ENCODE data around the gene DAB2IP. TPM values are rescaled to one million over a fixed set of nuclear protein-coding genes. Genes with fewer than 3 reads are reported as not detected.

DAB2IP gene
- total and polyA plus RNA-seq, 4 donors: 2.3 to 13.1 (median 5.4) TPM

- H3K27me3 ChIP-seq (ENCODE audit: control insufficient read depth in 4 of 4, insufficient read depth in 4 of 4, low read length in 3 of 4): no peaks in the 10 kb centered on the region
- H3K36me3 ChIP-seq (ENCODE audit: control insufficient read depth in 4 of 4, insufficient read depth in 3 of 4, low read depth in 1 of 4, low read length in 3 of 4): no peaks in the 10 kb centered on the region
- no peak for DNase-seq (ENCODE audit: low spot score)
- WGBS: 88% methylated on average over 31 of the region's 31 CpGs
- H3K9me3 ChIP-seq (ENCODE audit: control insufficient read depth in 4 of 4, low read length in 3 of 4): no peaks in the 10 kb centered on the region
- TF ChIP-seq, protein P1, sequence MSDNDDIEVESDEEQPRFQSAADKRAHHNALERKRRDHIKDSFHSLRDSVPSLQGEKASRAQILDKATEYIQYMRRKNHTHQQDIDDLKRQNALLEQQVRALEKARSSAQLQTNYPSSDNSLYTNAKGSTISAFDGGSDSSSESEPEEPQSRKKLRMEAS (IDR thresholded peaks at IDR 0.05): no peak
- no peak for TF ChIP-seq ATF3 (IDR thresholded peaks at IDR 0.05)
- TF ChIP-seq GABPA (IDR thresholded peaks at IDR 0.05 in 1 of 2, conservative IDR thresholded peaks at IDR 0.05 in 1 of 2): no peak
- TF ChIP-seq JUND (IDR thresholded peaks at IDR 0.05): no peak
- TF ChIP-seq, protein P2, sequence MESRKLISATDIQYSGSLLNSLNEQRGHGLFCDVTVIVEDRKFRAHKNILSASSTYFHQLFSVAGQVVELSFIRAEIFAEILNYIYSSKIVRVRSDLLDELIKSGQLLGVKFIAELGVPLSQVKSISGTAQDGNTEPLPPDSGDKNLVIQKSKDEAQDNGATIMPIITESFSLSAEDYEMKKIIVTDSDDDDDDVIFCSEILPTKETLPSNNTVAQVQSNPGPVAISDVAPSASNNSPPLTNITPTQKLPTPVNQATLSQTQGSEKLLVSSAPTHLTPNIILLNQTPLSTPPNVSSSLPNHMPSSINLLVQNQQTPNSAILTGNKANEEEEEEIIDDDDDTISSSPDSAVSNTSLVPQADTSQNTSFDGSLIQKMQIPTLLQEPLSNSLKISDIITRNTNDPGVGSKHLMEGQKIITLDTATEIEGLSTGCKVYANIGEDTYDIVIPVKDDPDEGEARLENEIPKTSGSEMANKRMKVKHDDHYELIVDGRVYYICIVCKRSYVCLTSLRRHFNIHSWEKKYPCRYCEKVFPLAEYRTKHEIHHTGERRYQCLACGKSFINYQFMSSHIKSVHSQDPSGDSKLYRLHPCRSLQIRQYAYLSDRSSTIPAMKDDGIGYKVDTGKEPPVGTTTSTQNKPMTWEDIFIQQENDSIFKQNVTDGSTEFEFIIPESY (IDR thresholded peaks at IDR 0.05): no peak
- no peak for TF ChIP-seq TAF1 (conservative IDR thresholded peaks at IDR 0.05)
- TF ChIP-seq FOXA2 (IDR thresholded peaks at IDR 0.05): no peak
- no peak for TF ChIP-seq FOXA1 (IDR thresholded peaks at IDR 0.05)
- TF ChIP-seq NR2F2 (IDR thresholded peaks at IDR 0.05): no peak
- no peak for TF ChIP-seq HNF4G (IDR thresholded peaks at IDR 0.05)
- no peak for TF ChIP-seq REST (IDR thresholded peaks at IDR 0.05)
- no peak for TF ChIP-seq EGR1 (IDR thresholded peaks at IDR 0.05; ENCODE audit: low read depth in 2 of 2)
- TF ChIP-seq SP1 (IDR thresholded peaks at IDR 0.05): no peak
- TF ChIP-seq CTCF (IDR thresholded peaks at IDR 0.05; ENCODE audit: low read depth, low read length, missing input control): no peak
- no peak for TF ChIP-seq RXRA (IDR thresholded peaks at IDR 0.05)
- no peak for TF ChIP-seq HNF4A (conservative IDR thresholded peaks at IDR 0.05)
- TF ChIP-seq YY1 (IDR thresholded peaks at IDR 0.05): no peak
- no peak for TF ChIP-seq RAD21 (IDR thresholded peaks at IDR 0.05)
- no peak overlapping the region for H3K27ac ChIP-seq (ENCODE audit: low read depth in 1 of 2, low read length in 2 of 2)
- peaks cover 2 to 9% (median 7%) of the 10 kb centered on the region in 4 donors for H3K4me1 ChIP-seq (ENCODE audit: control insufficient read depth in 4 of 4, insufficient read depth in 4 of 4, low read length in 3 of 4)
- no peak overlapping the region for H3K4me3 ChIP-seq (ENCODE audit: low read depth in 1 of 3, low read length in 3 of 3)
- no peak overlapping the region for H3K9ac ChIP-seq (ENCODE audit: low read depth in 1 of 2, low read length in 2 of 2)
Observed at GRCh38 chr9:121815546-121816448, 164.4 kb downstream of the DAB2IP start.

All from liver (tissue), 9 donors.